H9 (cell line): ENCODE results near the gene TKTL1. TPM values are rescaled to one million over a fixed set of nuclear protein-coding genes. Genes with fewer than 3 reads are reported as not detected.

Source experiments
- DNase-seq: peaks from one replicate; pipeline ENCODE4 v3.0.0-alpha.2; 2017
- H2AFZ ChIP-seq: one replicate; pipeline ENCODE4 v1.6.1; 2013; ENCODE audit warnings: mild to moderate bottlenecking, low read length, control low read depth, moderate library complexity
- H2AK5ac ChIP-seq: 2 replicates; pipeline ENCODE4 v1.6.1; 2013; ENCODE audit warnings: low read length, control low read depth, mixed read lengths; ENCODE audit not compliant: insufficient read length
- H2BK120ac ChIP-seq: one replicate; pipeline ENCODE4 v1.6.1; 2013; ENCODE audit warnings: low read depth, mild to moderate bottlenecking, low read length, control low read depth, inconsistent platforms; ENCODE audit not compliant: poor library complexity, severe bottlenecking
- H2BK12ac ChIP-seq: 2 replicates; pipeline ENCODE4 v1.6.1; 2013; ENCODE audit warnings: low read length, control low read depth, mixed read lengths, low read depth; ENCODE audit not compliant: insufficient read length
- H2BK15ac ChIP-seq: 2 replicates; pipeline ENCODE4 v1.6.1; 2013; ENCODE audit warnings: low read depth, low read length, control low read depth
- H2BK20ac ChIP-seq: one replicate; pipeline ENCODE4 v1.6.1; 2013; ENCODE audit warnings: low read depth, mild to moderate bottlenecking, low read length, control low read depth, inconsistent platforms; ENCODE audit not compliant: poor library complexity, severe bottlenecking
- H2BK5ac ChIP-seq: 2 replicates; pipeline ENCODE4 v1.6.1; 2013; ENCODE audit warnings: low read length, control low read depth, mixed read lengths; ENCODE audit not compliant: insufficient read length
- H3K14ac ChIP-seq: 2 replicates; pipeline ENCODE4 v1.6.1; 2013; ENCODE audit warnings: low read length, control low read depth; ENCODE audit not compliant: insufficient read depth
- H3K18ac ChIP-seq: 2 replicates; pipeline ENCODE4 v1.6.1; 2013; ENCODE audit warnings: low read depth, mild to moderate bottlenecking, mixed read lengths, low read length, control low read depth; ENCODE audit not compliant: insufficient read length
- H3K23ac ChIP-seq: 2 replicates; pipeline ENCODE4 v1.6.1; 2013; ENCODE audit warnings: low read length, control low read depth, mixed read lengths, low read depth; ENCODE audit not compliant: insufficient read length
- H3K23me2 ChIP-seq: 2 replicates; pipeline ENCODE4 v1.6.1; 2013; ENCODE audit warnings: low read depth, mild to moderate bottlenecking, mixed read lengths, low read length, control low read depth; ENCODE audit not compliant: insufficient read length, poor library complexity, severe bottlenecking
- H3K27ac ChIP-seq: 2 replicates; pipeline ENCODE4 v1.5.1; 2013; ENCODE audit warnings: low read length, control low read depth, mixed read lengths, low read depth; ENCODE audit not compliant: insufficient read length
- H3K27me3 ChIP-seq: 2 replicates; pipeline ENCODE4 v1.6.1; 2013; ENCODE audit warnings: low read length, control low read depth, inconsistent platforms; ENCODE audit not compliant: insufficient read depth
- H3K4ac ChIP-seq: 2 replicates; pipeline ENCODE4 v1.6.1; 2013; ENCODE audit warnings: low read depth, mild to moderate bottlenecking, control low read depth, inconsistent platforms, low read length, moderate library complexity
- H3K4me1 ChIP-seq: 2 replicates; pipeline ENCODE4 v1.6.1; 2013; ENCODE audit warnings: low read length, control low read depth, inconsistent platforms; ENCODE audit not compliant: insufficient read depth
- H3K4me2 ChIP-seq: 2 replicates; pipeline ENCODE4 v1.6.1; 2013; ENCODE audit warnings: low read length, control low read depth, mixed read lengths; ENCODE audit not compliant: insufficient read length, insufficient read depth
- H3K56ac ChIP-seq: 2 replicates; pipeline ENCODE4 v1.6.1; 2013; ENCODE audit warnings: low read depth, mild to moderate bottlenecking, mixed read lengths, low read length, control low read depth; ENCODE audit not compliant: insufficient read length
- H3K79me1 ChIP-seq: 2 replicates; pipeline ENCODE4 v1.6.1; 2013; ENCODE audit warnings: low read depth, mild to moderate bottlenecking, moderate library complexity, low read length, control low read depth, inconsistent platforms; ENCODE audit not compliant: insufficient read depth, poor library complexity, severe bottlenecking
- H3K79me2 ChIP-seq: 2 replicates; pipeline ENCODE4 v1.6.1; 2013; ENCODE audit warnings: low read length, control low read depth, inconsistent platforms; ENCODE audit not compliant: insufficient read depth
- H3K9ac ChIP-seq: 2 replicates; pipeline ENCODE4 v1.6.1; 2013; ENCODE audit warnings: low read length, control low read depth, mixed read lengths; ENCODE audit not compliant: insufficient read length; ENCODE audit errors: extremely low read depth
- H3K9me3 ChIP-seq: one replicate; pipeline ENCODE4 v1.6.1; 2013; ENCODE audit warnings: low read depth, low read length, inconsistent platforms; ENCODE audit not compliant: control insufficient read depth
- H3T11ph ChIP-seq: one replicate; pipeline ENCODE4 v1.6.1; 2013; ENCODE audit warnings: mild to moderate bottlenecking, low read length, control low read depth, inconsistent platforms
- H4K20me1 ChIP-seq: one replicate; pipeline ENCODE4 v1.6.1; 2013; ENCODE audit not compliant: control insufficient read depth, insufficient read length, insufficient read depth
- H4K5ac ChIP-seq: 2 replicates; pipeline ENCODE4 v1.6.1; 2013; ENCODE audit warnings: low read depth, mild to moderate bottlenecking, mixed read lengths, low read length, control low read depth; ENCODE audit not compliant: insufficient read length
- H4K8ac ChIP-seq: replicated peaks from 2 replicates; pipeline ENCODE4 v1.6.1; 2013; ENCODE audit warnings: low read length, control low read depth, mixed read lengths, low read depth; ENCODE audit not compliant: insufficient read length
- H4K91ac ChIP-seq: 2 replicates; pipeline ENCODE4 v1.6.1; 2013; ENCODE audit warnings: low read depth, mild to moderate bottlenecking, moderate library complexity, mixed read lengths, low read length, control low read depth; ENCODE audit not compliant: insufficient read length
- H3K27ac Mint-ChIP-seq, 3 experiments: 2 replicates in 2 of 3; 3 replicates in 1 of 3; pipeline ENCODE4 v1.8.0; 2020 to 2021; ENCODE audit warnings: mixed read lengths in 3 of 3, mild to moderate bottlenecking in 1 of 3, moderate library complexity in 1 of 3
- H3K27me3 Mint-ChIP-seq: 2 replicates; pipeline ENCODE4 v1.8.0; 2021; ENCODE audit warnings: low read depth, mild to moderate bottlenecking, moderate library complexity, mixed read lengths
- H3K36me3 Mint-ChIP-seq, 3 experiments: 2 replicates in 2 of 3; 3 replicates in 1 of 3; pipeline ENCODE4 v1.8.0; 2020 to 2021; ENCODE audit warnings: low read depth in 3 of 3, mixed read lengths in 3 of 3; ENCODE audit not compliant: insufficient read depth in 1 of 3
- H3K4me1 Mint-ChIP-seq, 2 experiments: 2 replicates each; pipeline ENCODE4 v1.8.0; 2020; ENCODE audit warnings: mixed read lengths in 2 of 2
- H3K4me3 Mint-ChIP-seq, 2 experiments: 2 replicates in 1 of 2; 3 replicates in 1 of 2; pipeline ENCODE4 v1.8.0; 2020 to 2021; ENCODE audit warnings: mild to moderate bottlenecking in 2 of 2, mixed read lengths in 2 of 2, moderate library complexity in 1 of 2
- H3K9me3 Mint-ChIP-seq, 2 experiments: 2 replicates in 1 of 2; 3 replicates in 1 of 2; pipeline ENCODE4 v1.8.0; 2020; ENCODE audit warnings: mild to moderate bottlenecking in 2 of 2, mixed read lengths in 2 of 2, moderate library complexity in 1 of 2
- CTCF ChIP-seq: fragments of 200-600 bp; sonication (generic); conservative IDR thresholded peaks from 3 replicates; pipeline ENCODE4 v1.8.0; 2021; ENCODE audit warnings: antibody characterized with exemption, mild to moderate bottlenecking
- WGBS: extraction: QIAGEN DNeasy Blood & Tissue Kit; methylation state at CpG from one replicate; pipeline ENCODE4 v1.1.7; 2013; ENCODE audit warnings: missing lambda C conversion rate, low lambda C conversion rate, mixed read lengths; ENCODE audit not compliant: insufficient read length; ENCODE audit errors: extremely low coverage; 5-methylcytosine and 5-hydroxymethylcytosine counted together
- total RNA-seq: library from RNA; stranded (reverse); gene quantifications from 2 replicates; pipeline ENCODE4 v1.2.1, GENCODE V29; 2021

Gene TKTL1
- total RNA-seq, 1 experiment from 2014 or later = not detected

GRCh38 chrX:154333837-154334271 lies 38.3 kb downstream of the TKTL1 start:
- Histone ChIP-seq H3K23ac (no peak overlapping the region), H2BK15ac (no peak overlapping the region), H3K9ac (no peak overlapping the region), H2BK12ac (no peak overlapping the region), H3K23me2 (no peaks in the 10 kb centered on the region), H3K79me2 (no peaks in the 10 kb centered on the region), H3K4ac (no peak overlapping the region), H3T11ph (no peak overlapping the region), H2BK20ac (no peak overlapping the region), H3K27me3 (no peaks in the 10 kb centered on the region), H3K79me1 (no peaks in the 10 kb centered on the region), H2BK120ac (no peak overlapping the region), H3K18ac (no peak overlapping the region), H2BK5ac (no peak overlapping the region), H3K4me1 (no peaks in the 10 kb centered on the region), H4K8ac (no peak overlapping the region), H3K27ac (no peak overlapping the region), H2AK5ac (no peak overlapping the region), H3K56ac (no peak overlapping the region), H4K20me1 (no peaks in the 10 kb centered on the region), H3K4me2 (no peak overlapping the region), H3K9me3 (peaks cover 28% of the 10 kb centered on the region), H4K5ac (no peak overlapping the region), H4K91ac (no peak overlapping the region), H3K14ac (no peak overlapping the region), H2AFZ (no peak overlapping the region)
- Mint-ChIP-seq H3K36me3 (peaks cover 0 to 6% (median 2%) of the 10 kb centered on the region in 3 experiments; a peak in 3 of 7 replicates), H3K27ac (no peak overlapping the region), H3K4me3 (no peak overlapping the region), H3K27me3 (peaks cover 7% of the 10 kb centered on the region), H3K4me1 (peaks cover 4 to 6% of the 10 kb centered on the region in 2 experiments; a peak in 3 of 4 replicates), H3K9me3 (peaks cover 62 to 65% of the 10 kb centered on the region in 2 experiments)
- DNase-seq = no peak
- no CpG with 5 or more reads among the region's 6 CpGs for WGBS
- TF ChIP-seq CTCF = no peak
